CD4-positive, alpha-beta T cell treated with Interleukin-15 for 4 hours (primary cell): Measurements from ENCODE around the gene SUV39H2.
"Not testable (repeated sequence)": the region's sequence is repeated elsewhere in the genome, so short reads cannot be mapped to it uniquely, and the experiment has no call there.

ENCODE experiments used
- DNase-seq: peaks from one replicate; pipeline ENCODE4 v3.0.0-alpha.2; 2020; ENCODE audit warnings: low spot score

Gene SUV39H2

GRCh38 chr10:14876764-14877163, 1.9 kb upstream of the SUV39H2 start:
- no peak for DNase-seq

DNA sequence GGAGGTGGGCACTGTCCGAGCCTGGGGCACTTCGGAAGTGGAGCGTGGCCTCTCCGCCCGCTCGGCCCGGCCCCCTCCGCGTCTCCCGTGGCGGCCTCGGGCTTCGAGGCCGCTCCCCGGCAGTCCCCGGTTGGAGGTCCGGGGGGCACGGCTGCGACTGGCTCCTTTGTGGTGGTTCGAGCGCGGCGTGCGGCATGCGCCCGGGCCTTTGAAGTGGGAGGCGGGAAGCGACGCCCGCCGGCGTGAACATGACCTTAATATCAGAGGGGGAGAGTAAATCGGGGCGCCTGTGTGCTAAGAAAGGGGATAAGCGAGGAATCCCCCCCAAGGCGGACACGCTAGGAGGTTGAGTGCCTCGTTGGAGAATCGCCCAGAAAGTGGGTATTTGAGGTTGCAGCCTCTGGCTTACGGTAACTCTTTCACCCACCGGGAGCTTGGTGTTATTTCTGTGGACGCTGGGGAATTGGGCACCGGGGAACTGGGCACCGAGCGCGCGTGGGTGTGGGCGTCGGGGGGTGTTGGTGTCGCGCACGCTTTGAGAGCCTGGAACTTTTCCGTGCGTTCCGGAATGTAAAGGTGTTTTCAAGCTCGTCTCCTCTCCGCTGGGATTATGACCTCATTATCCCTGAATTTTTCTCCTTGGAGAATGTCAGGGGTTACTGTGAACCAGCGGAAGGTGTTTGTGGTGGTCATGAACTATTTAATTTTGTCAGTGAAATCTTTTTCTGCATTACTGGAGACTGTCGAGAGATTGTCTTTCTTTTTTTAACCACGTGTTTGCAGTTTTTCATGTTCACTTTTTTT, 660 bp downstream of the SUV39H2 start:
- DNase-seq: no peak

DNA sequence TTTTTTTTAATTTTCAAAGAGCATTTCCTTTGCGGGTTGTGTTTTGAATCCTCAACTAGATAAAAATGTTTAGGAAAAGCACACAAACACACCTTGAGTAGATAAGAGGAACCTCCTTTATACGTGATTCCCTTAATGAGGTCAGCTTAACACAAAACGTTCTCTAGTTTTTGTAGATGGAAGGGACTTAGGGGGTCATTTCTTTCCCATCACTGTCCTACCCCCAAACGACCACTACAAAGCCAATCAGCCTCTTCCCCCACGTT, 1.2 kb downstream of the SUV39H2 start:
- DNase-seq: no peak

- DNase-seq: no peak
Observed at GRCh38 chr10:14880229-14880628, 1.6 kb downstream of the SUV39H2 start.

DNA sequence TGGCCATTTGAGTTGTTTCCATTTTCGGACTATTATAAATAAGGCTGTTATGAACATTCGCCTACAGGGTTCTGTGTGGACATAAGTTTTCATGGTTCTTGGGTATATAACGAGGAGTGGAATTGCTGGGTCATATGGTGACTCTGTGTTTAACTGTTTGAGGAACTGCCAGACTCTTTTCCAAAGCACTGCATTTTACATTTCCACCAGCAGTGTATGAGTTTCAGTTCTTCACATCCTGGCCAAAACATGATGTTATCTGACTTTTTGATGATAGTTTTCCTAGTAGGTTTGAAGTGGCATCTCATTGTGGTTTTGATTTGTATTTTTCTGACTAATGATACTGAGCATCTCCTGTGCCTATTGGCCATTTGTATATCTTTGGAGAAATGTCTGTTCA, 5.4 kb downstream of the SUV39H2 start:
- DNase-seq: no peak

- DNase-seq: peak; percentile 6
Observed at GRCh38 chr10:14889318-14889717, 10.7 kb downstream of the SUV39H2 start.

DNA sequence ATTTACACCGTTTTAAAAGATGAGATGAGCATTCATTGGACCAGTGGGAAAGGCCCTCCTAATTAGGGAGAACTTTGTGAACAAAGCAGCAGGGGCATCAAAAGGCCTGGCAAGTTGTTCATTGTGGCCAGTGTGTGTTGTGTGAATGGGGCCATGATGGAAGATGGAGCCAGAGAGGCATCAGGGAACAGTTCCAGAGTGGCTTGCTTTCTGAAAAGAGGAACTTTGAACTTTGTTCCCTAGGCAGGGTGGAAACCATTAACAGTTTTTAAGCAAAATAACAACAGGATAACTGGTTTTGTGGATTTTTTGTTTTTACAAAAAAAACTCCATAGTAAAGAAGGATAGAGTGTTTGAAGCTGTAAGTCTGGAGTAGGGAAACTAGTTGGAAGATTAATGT, 12.5 kb downstream of the SUV39H2 start:
- DNase-seq: no peak

GRCh38 chr10:14904316-14904732, 25.7 kb downstream of the SUV39H2 start:
- DNase-seq: peak; percentile 26

DNA sequence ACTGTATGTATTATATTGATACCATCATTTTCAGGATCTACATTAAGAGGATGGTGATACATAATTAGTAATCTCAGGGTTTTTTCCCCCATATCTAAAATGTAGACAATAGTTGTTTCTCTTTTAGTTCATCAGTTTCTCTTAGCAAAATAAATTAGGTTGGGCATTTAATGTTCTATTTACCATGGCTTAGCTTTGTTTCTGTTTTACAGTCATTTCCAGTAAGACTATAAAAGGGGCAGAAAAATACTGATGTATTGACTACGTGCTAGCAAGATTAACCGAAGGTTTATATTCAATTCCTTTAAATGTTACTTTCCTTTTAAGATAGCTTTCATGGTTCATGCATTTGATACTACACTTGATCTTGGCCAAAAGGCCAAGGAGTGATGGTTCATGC, 26.2 kb downstream of the SUV39H2 start:
- DNase-seq: no peak

DNA sequence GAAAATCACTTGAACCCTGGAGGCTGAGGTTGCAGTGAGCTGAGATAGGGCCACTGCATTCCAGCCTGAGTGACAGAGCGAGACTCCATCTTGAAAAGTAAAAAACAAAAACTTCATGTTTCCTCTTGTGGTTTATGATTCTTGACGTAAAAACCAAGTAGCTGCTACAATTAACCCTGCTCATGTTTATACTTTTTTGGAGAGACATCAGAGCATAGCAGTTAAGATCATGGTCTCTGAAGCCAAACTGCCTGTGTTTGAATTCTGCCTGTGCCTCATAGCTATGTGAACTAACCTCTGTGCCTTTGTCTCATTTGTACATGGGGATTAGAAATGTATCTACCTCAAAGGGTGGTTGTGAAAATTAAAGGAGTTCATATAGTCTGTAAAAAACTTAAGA, 27.2 kb downstream of the SUV39H2 start:
- no peak for DNase-seq

GRCh38 chr10:14906765-14907164, 28.1 kb downstream of the SUV39H2 start:
- no peak for DNase-seq

DNA sequence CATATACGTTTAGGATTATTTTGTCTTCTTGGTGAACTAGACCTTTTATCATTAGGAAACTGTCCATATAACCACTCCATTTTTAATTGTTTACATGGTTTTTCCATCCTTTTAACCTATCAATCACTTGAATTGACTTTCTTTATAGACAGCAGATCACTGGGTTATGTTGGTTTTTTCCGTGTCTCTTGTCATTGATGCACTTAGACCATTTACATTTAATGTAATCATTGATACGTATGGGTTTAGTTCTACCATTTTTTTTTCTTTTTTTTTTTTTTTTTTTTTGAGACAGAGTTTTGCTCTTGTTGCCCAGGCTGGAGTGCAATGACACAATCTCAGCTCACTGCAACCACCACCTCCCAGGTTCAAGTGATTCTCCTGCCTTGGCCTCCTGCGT, 28.9 kb downstream of the SUV39H2 start:
- not testable (repeated sequence) for DNase-seq

GRCh38 chr10:14909101-14909500, 30.4 kb downstream of the SUV39H2 start:
- DNase-seq: no peak

- no peak for DNase-seq
Observed at GRCh38 chr10:14910953-14911352, 32.3 kb downstream of the SUV39H2 start.

GRCh38 chr10:14911801-14912200, 33.1 kb downstream of the SUV39H2 start:
- DNase-seq: no peak

GRCh38 chr10:14916600-14916999, 37.9 kb downstream of the SUV39H2 start:
- no peak for DNase-seq

DNA sequence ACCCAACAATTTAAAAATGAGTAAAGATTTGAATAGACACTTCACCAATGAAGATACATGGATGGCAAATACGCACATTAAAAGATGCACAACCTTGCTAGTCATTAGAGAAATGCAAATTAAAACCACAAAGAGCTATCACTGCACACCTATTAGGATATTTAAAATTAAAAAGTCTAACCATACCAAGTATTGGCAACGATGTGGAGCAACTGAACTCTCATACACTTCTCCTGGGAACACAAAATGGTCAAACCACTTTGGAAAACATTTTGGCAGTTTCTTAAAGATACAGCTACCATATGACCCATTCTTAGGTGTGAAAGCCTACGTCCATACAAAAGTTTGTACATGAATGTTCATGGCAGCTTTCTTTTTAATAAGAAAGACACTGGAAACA, 39.2 kb downstream of the SUV39H2 start:
- DNase-seq: no peak

DNA sequence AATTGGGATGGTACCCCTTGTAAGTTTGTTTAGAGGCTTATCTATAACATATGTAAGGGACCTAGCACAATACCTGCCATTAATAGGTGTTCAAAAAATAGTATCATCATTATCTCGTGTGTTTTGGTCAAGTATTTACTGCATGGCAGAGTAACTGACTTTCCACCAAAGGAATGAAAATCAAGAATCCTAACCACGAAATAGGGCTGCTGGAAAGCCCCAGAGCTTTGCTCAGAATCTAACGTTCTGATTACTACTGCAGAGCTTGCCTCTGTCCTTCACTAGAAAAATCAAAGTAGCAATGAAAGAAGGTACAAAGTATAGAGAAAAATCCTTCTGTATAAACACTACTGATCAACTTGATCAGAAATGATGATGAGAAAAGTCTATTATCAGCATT, 40.3 kb downstream of the SUV39H2 start:
- DNase-seq: no peak

- DNase-seq: no peak
Observed at GRCh38 chr10:14924013-14924412, 45.3 kb downstream of the SUV39H2 start.

DNA sequence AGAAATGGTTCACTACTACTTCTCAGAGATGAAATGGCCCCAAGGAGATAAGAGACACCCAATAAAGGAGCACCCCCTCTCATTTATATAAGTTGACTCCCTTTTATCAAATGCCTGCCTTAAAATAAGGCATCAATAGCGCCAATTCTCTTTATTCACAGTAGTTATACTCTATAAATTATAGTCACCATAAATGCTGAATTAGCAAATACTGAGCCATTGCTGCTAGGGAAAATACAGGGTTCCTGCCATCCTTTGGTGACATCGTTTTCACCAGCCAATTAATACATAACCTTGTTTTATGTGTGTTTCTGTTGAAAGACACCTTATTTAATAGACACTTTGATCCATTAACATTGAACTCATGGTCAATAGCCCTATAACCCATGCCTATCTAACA, 46.6 kb downstream of the SUV39H2 start:
- DNase-seq: no peak

GRCh38 chr10:14926061-14926470, 47.4 kb downstream of the SUV39H2 start:
- no peak for DNase-seq

GRCh38 chr10:14926722-14927416, 48.2 kb downstream of the SUV39H2 start:
- no peak for DNase-seq

GRCh38 chr10:14930610-14931009, 51.9 kb downstream of the SUV39H2 start:
- DNase-seq: no peak

DNA sequence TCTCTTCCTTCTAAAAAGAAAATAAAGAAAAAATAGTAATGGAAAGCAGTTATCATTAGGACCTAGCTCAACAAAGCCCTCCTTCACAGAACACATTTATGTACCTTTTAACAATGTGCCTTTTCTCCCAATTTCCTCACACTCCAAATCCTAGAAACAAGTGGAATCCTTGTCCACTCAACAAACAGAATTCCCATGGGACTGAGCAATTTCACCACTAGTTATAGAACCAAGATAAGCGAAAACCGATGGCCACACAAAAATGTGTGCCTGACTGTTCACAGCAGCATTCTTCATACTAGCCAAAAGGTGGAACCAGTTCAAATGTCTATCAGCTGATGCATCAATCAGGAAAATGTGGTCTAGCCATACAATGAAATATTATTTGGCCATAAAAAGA, 57.9 kb downstream of the SUV39H2 start:
- no peak for DNase-seq
